HFFc6 (cell line): ENCODE results near the gene PRKCE. TPM values are rescaled to one million over a fixed set of nuclear protein-coding genes. Genes with fewer than 3 reads are reported as not detected.

Experiments used
- DNase-seq: peaks from one replicate; pipeline ENCODE4 v3.0.0-alpha.2; 2018
- H3K27ac Mint-ChIP-seq: 2 replicates; pipeline ENCODE4 v1.8.0; 2020; ENCODE audit warnings: mild to moderate bottlenecking, mixed read lengths
- H3K27me3 Mint-ChIP-seq: 2 replicates; pipeline ENCODE4 v1.8.0; 2021; ENCODE audit warnings: mild to moderate bottlenecking, moderate library complexity, mixed read lengths; ENCODE audit not compliant: insufficient read depth
- H3K36me3 Mint-ChIP-seq: 2 replicates; pipeline ENCODE4 v1.8.0; 2021; ENCODE audit warnings: low read depth, mixed read lengths
- H3K4me1 Mint-ChIP-seq: 2 replicates; pipeline ENCODE4 v1.8.0; 2020; ENCODE audit warnings: low read depth, mixed read lengths
- H3K4me3 Mint-ChIP-seq: 2 replicates; pipeline ENCODE4 v1.8.0; 2020; ENCODE audit warnings: mild to moderate bottlenecking, moderate library complexity, mixed read lengths
- H3K9me3 Mint-ChIP-seq: 2 replicates; pipeline ENCODE4 v1.8.0; 2020; ENCODE audit warnings: mild to moderate bottlenecking, mixed read lengths
- CTCF ChIP-seq: fragments of 200-600 bp; sonication (generic); IDR thresholded peaks from 2 replicates; pipeline ENCODE4 v1.5.0; 2021; ENCODE audit warnings: antibody characterized with exemption, mild to moderate bottlenecking
- total RNA-seq, 6 experiments: library from RNA; stranded (reverse); fragmentation: NEBNext Ultra II Directional; extraction: Animal tissue kit (Norgen Biotek cat#: 25700); gene quantifications; 2 replicates in 1 of 6; 3 replicates in 5 of 6; pipeline ENCODE4 v1.2.3, GENCODE V29; 2021

The PRKCE gene
- total RNA-seq, 6 experiments from 2014 or later, result 10.8 to 13.7 (median 12.0) TPM

GRCh38 chr2:45788401-45788800 lies 136.9 kb downstream of the PRKCE start:
- TF ChIP-seq CTCF, result no peak
- Mint-ChIP-seq H3K27ac (no peak overlapping the region), H3K4me3 (no peak overlapping the region), H3K36me3 (no peaks in the 10 kb centered on the region), H3K9me3 (no peaks in the 10 kb centered on the region), H3K27me3 (no peaks in the 10 kb centered on the region; the same call in 1 of the 2 replicates), H3K4me1 (no peaks in the 10 kb centered on the region)
- no peak for DNase-seq

- Mint-ChIP-seq H3K36me3 (no peaks in the 10 kb centered on the region), H3K4me3 (no peak overlapping the region), H3K4me1 (no peaks in the 10 kb centered on the region), H3K27me3 (no peaks in the 10 kb centered on the region; the same call in 1 of the 2 replicates), H3K27ac (no peak overlapping the region), H3K9me3 (no peaks in the 10 kb centered on the region)
- no peak for TF ChIP-seq CTCF
- no peak for DNase-seq
Measured at GRCh38 chr2:45789317-45789716, 137.8 kb downstream of the PRKCE start.

GRCh38 chr2:45789961-45790723 lies 138.7 kb downstream of the PRKCE start:
- no peak for TF ChIP-seq CTCF
- H3K27ac Mint-ChIP-seq, result no peak overlapping the region
- no peaks in the 10 kb centered on the region; the same call in 1 of the 2 replicates for H3K27me3 Mint-ChIP-seq
- DNase-seq, result no peak
- no peaks in the 10 kb centered on the region for H3K4me1 Mint-ChIP-seq
- H3K36me3 Mint-ChIP-seq, result no peaks in the 10 kb centered on the region
- H3K9me3 Mint-ChIP-seq, result no peaks in the 10 kb centered on the region
- H3K4me3 Mint-ChIP-seq, result no peak overlapping the region

- H3K27me3 Mint-ChIP-seq, result no peaks in the 10 kb centered on the region; the same call in none of the 2 replicates
- no peaks in the 10 kb centered on the region for H3K36me3 Mint-ChIP-seq
- no peaks in the 10 kb centered on the region for H3K4me1 Mint-ChIP-seq
- no peak overlapping the region for H3K4me3 Mint-ChIP-seq
- no peak overlapping the region for H3K27ac Mint-ChIP-seq
- H3K9me3 Mint-ChIP-seq, result no peaks in the 10 kb centered on the region
- no peak for DNase-seq
- TF ChIP-seq CTCF, result no peak
Measured at GRCh38 chr2:45793305-45793962, 142.0 kb downstream of the PRKCE start.

- Mint-ChIP-seq H3K36me3 (no peaks in the 10 kb centered on the region), H3K4me3 (no peak overlapping the region), H3K27me3 (no peaks in the 10 kb centered on the region; the same call in none of the 2 replicates), H3K27ac (no peak overlapping the region), H3K9me3 (no peaks in the 10 kb centered on the region), H3K4me1 (no peaks in the 10 kb centered on the region)
- no peak for TF ChIP-seq CTCF
- DNase-seq, result no peak
Measured at GRCh38 chr2:45794134-45794617, 142.7 kb downstream of the PRKCE start.
